Peyer's patch (tissue), 4 donors: ENCODE results near the gene TAF1D. TPM values are rescaled to one million over a fixed set of nuclear protein-coding genes. Genes with fewer than 3 reads are reported as not detected.
"Not testable (repeated sequence)": the region's sequence is repeated elsewhere in the genome, so short reads cannot be mapped to it uniquely, and the experiment has no call there.

Experiments used
- DNase-seq, 3 donors: peaks; one replicate each; pipeline ENCODE4 v3.0.0-alpha.2; 2017 to 2019
- H3K27ac ChIP-seq, 4 donors: fragments of 200-600 bp; sonication (generic); one replicate each; pipeline ENCODE4 v1.5.1; 2016 to 2019
- H3K27me3 ChIP-seq, 2 donors: fragments of 200-600 bp; sonication (generic); one replicate each; pipeline ENCODE4 v1.5.1; 2019
- H3K36me3 ChIP-seq, 3 donors: fragments of 200-600 bp; sonication (generic); one replicate each; pipeline ENCODE4 v1.5.1; 2016 to 2019
- H3K4me1 ChIP-seq, 4 donors: fragments of 200-600 bp; sonication (generic); one replicate each; pipeline ENCODE4 v1.5.1; 2016 to 2019
- H3K4me3 ChIP-seq, 4 donors: fragments of 200-600 bp; sonication (generic); 1 replicate in 3 of 4; 2 replicates in 1 of 4; pipeline ENCODE4 v1.5.1; 2016 to 2019; ENCODE audit warnings: mild to moderate bottlenecking in 1 of 4
- H3K9me3 ChIP-seq, 4 donors: fragments of 200-600 bp; sonication (generic); one replicate each; pipeline ENCODE4 v1.5.1; 2016 to 2019; ENCODE audit warnings: mild to moderate bottlenecking in 1 of 4
- CTCF ChIP-seq, 6 experiments: fragments of 450-650 bp in 4 of 6; fragments of 200-600 bp in 2 of 6; sonication (generic) in 1 of 6; IDR thresholded peaks; one replicate each; pipeline ENCODE4 v1.5.1; 2017 to 2019; ENCODE audit warnings: antibody characterized with exemption in 6 of 6, mild to moderate bottlenecking in 3 of 6, moderate library complexity in 1 of 6
- POLR2A ChIP-seq, 2 donors: fragments of 450-650 bp; IDR thresholded peaks; one replicate each; pipeline ENCODE4 v1.5.1; 2017; ENCODE audit warnings: antibody characterized with exemption in 2 of 2, mild to moderate bottlenecking in 2 of 2, moderate library complexity in 2 of 2
- total RNA-seq, 4 donors: library from RNA; depleted of rRNA; stranded (reverse); fragments of >200 nt; gene quantifications; one replicate each; pipeline ENCODE4 v1.1.0, GENCODE V29; 2016

Gene TAF1D
- total RNA-seq, 4 donors from 2014 or later: 72.7 to 183 (median 108) TPM

DNA sequence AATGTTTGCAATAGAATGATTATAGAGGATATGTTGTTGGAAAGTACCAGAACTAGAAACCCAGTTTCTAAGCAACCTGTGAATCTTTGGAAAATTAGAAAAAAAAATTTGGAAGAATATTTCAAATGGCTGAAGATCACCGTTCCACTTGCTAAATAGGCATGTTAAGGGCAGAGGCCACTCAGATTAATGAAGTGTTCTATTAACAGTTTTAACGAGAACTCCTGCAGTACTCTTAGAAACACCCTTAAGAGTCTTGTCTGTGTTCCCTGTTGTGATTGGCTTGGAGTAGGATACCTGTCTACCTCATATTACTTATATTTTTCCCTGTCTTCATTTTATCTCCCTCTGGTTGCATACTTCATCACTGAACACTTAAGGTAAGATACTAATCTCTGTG lies 4.8 kb upstream of the TAF1D start:
- Histone ChIP-seq H3K9me3 (no peaks in the 10 kb centered on the region), H3K4me3 (no peak overlapping the region), H3K27me3 (no peaks in the 10 kb centered on the region), H3K36me3 (peaks cover 0 to 14% (median 0%) of the 10 kb centered on the region in 3 donors), H3K4me1 (peaks cover 0 to 30% (median 0%) of the 10 kb centered on the region in 4 donors), H3K27ac (no peak overlapping the region)
- no peak for DNase-seq
- TF ChIP-seq POLR2A (IDR thresholded peaks at IDR 0.05) (no peak), CTCF (IDR thresholded peaks at IDR 0.05) (no peak)

- H3K36me3 ChIP-seq: peaks cover 0 to 10% (median 0%) of the 10 kb centered on the region in 3 donors
- H3K4me3 ChIP-seq: peak overlapping the region in 2 of 4 donors; percentile 3 to 18
- H3K9me3 ChIP-seq, H3K27me3 ChIP-seq, DNase-seq: not testable (repeated sequence)
- H3K4me1 ChIP-seq: peaks cover 0 to 30% (median 0%) of the 10 kb centered on the region in 4 donors
- H3K27ac ChIP-seq: peak overlapping the region in 2 of 4 donors; percentile 17 to 47
Observed at GRCh38 chr11:93745005-93745755, 3.9 kb upstream of the TAF1D start.

DNA sequence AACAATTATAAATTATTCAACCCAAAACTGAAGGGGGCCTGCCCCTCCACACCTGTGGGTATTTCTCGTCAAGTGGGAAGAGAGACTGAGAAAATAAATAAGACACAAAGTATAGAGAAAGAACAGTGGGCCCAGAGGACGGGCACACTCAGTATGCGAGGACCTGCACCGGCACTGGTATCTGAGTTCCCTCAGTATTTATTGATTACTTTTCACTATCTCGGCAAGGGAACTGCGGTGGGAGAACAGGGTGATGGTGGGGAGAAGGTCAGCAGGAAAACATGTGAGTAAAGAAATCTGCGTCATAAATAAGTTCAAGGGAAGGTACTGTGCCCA lies 3.3 kb upstream of the TAF1D start:
- Histone ChIP-seq H3K4me3 (peak overlapping the region in 1 of 4 donors; percentile 8), H3K27ac (peak overlapping the region in 2 of 4 donors; percentile 17 to 47), H3K4me1 (peaks cover 0 to 36% (median 0%) of the 10 kb centered on the region in 4 donors), H3K9me3 (no peaks in the 10 kb centered on the region), H3K27me3 (no peaks in the 10 kb centered on the region), H3K36me3 (peaks cover 0 to 10% (median 0%) of the 10 kb centered on the region in 3 donors)
- TF ChIP-seq POLR2A (IDR thresholded peaks at IDR 0.05) (no peak), CTCF (IDR thresholded peaks at IDR 0.05) (no peak)
- DNase-seq: no peak

DNA sequence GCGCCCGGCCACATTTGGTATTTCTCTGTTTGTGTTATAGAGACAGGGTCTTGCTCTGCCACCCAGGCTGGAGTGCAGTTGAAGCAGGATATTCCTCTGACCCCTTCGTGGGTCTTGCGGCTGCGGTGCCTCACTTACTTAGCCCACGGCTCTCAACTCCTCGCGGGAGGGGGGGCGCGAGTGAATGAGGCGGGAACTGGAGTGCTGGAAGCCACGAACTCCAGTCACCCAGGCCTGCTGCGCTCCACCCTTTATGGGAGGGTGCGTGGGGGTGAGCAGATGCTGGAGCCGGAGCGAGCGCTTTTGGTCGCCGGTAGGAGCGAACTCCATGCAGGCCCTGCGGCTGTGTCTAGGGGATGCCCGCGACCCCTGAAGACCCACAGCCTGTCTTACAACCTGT lies 2.0 kb upstream of the TAF1D start:
- peaks cover 0 to 49% (median 7%) of the 10 kb centered on the region in 4 donors for H3K4me1 ChIP-seq
- H3K27ac ChIP-seq: peak overlapping the region in 1 of 4 donors; percentile 26
- no peak for TF ChIP-seq CTCF (IDR thresholded peaks at IDR 0.05)
- TF ChIP-seq POLR2A (IDR thresholded peaks at IDR 0.05): no peak
- no peak overlapping the region for H3K4me3 ChIP-seq
- DNase-seq: no peak
- H3K27me3 ChIP-seq: no peaks in the 10 kb centered on the region
- peaks cover 0 to 19% (median 0%) of the 10 kb centered on the region in 3 donors for H3K36me3 ChIP-seq
- no peaks in the 10 kb centered on the region for H3K9me3 ChIP-seq

DNA sequence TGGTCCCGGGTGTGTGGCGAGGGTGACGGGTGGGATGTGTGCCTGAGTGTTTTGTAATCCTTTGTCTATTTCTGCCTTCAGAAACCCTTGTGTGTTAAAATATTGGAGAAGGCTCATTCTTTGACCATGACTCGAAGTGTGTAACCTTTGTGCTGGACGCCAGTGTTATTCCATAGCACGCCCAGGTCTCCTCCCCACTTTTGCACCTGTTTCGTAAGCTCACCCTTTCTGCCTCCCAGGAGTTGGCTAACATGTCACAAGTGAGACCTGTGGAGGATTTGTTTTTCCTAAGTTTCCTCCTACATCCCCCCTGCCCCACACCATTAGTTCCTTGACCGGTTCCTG lies 559 bp upstream of the TAF1D start:
- Histone ChIP-seq H3K9me3 (no peaks in the 10 kb centered on the region), H3K4me1 (peaks cover 0 to 61% (median 10%) of the 10 kb centered on the region in 4 donors), H3K27ac (peak overlapping the region; percentile 91 to 98 (median 92)), H3K4me3 (peak overlapping the region; percentile 66 to 94 (median 79)), H3K36me3 (peaks cover 0 to 33% (median 0%) of the 10 kb centered on the region in 3 donors), H3K27me3 (no peaks in the 10 kb centered on the region)
- peak in 1 of 3 donors; percentile 80 for DNase-seq
- TF ChIP-seq CTCF (IDR thresholded peaks at IDR 0.05) (no peak), POLR2A (IDR thresholded peaks at IDR 0.05) (peak; percentile 5 to 21)

- no peaks in the 10 kb centered on the region for H3K27me3 ChIP-seq
- H3K27ac ChIP-seq: peak overlapping the region; percentile 91 to 98 (median 92)
- H3K4me1 ChIP-seq: peaks cover 0 to 56% (median 10%) of the 10 kb centered on the region in 4 donors
- H3K9me3 ChIP-seq: no peaks in the 10 kb centered on the region
- peak; percentile 57 to 78 (median 65) for DNase-seq
- peak overlapping the region; percentile 66 to 94 (median 79) for H3K4me3 ChIP-seq
- no peak for TF ChIP-seq CTCF (IDR thresholded peaks at IDR 0.05)
- TF ChIP-seq POLR2A (IDR thresholded peaks at IDR 0.05): no peak
- peaks cover 0 to 44% (median 0%) of the 10 kb centered on the region in 3 donors for H3K36me3 ChIP-seq
Observed at GRCh38 chr11:93740730-93741093, 583 bp downstream of the TAF1D start.
